ENCODE measurements around the gene GOLGB1. TPM values are rescaled to one million over a fixed set of nuclear protein-coding genes. Genes with fewer than 3 reads are reported as not detected.

Gene GOLGB1
- total RNA-seq, 1 donor from 2014 or later, result 63.1 TPM

DNA sequence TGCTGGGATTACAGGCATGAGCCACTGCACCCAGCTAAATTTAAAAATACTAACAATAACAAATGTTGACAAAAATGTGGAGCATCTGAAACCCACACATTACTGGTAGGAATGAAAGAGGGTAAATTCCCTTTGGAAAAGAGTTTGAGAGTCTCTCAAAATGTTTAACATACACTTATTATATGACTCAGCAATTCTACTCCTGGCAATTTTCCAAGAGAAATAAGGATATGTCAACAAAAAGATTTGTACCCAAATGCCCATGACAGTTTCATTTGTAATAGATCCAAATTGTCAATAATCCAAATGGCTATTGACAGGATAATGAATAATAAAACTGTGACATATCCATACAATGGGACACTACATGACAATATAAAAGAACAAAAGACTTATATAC is 97.9 kb downstream of the GOLGB1 start:
- Mint-ChIP-seq H3K9me3 (ENCODE audit: unreplicated experiment) (no peaks in the 10 kb centered on the region), H3K4me3 (ENCODE audit: unreplicated experiment) (no peak overlapping the region), H3K36me3 (ENCODE audit: low read depth, unreplicated experiment) (peaks cover 8% of the 10 kb centered on the region), H3K27me3 (ENCODE audit: unreplicated experiment) (no peaks in the 10 kb centered on the region), H3K27ac (ENCODE audit: unreplicated experiment) (no peak overlapping the region), H3K4me1 (ENCODE audit: unreplicated experiment) (peaks cover 4% of the 10 kb centered on the region)
- DNase-seq (ENCODE audit: low spot score), result no peak
- TF ChIP-seq, protein P1, sequence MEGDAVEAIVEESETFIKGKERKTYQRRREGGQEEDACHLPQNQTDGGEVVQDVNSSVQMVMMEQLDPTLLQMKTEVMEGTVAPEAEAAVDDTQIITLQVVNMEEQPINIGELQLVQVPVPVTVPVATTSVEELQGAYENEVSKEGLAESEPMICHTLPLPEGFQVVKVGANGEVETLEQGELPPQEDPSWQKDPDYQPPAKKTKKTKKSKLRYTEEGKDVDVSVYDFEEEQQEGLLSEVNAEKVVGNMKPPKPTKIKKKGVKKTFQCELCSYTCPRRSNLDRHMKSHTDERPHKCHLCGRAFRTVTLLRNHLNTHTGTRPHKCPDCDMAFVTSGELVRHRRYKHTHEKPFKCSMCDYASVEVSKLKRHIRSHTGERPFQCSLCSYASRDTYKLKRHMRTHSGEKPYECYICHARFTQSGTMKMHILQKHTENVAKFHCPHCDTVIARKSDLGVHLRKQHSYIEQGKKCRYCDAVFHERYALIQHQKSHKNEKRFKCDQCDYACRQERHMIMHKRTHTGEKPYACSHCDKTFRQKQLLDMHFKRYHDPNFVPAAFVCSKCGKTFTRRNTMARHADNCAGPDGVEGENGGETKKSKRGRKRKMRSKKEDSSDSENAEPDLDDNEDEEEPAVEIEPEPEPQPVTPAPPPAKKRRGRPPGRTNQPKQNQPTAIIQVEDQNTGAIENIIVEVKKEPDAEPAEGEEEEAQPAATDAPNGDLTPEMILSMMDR (IDR thresholded peaks at IDR 0.05; ENCODE audit: unreplicated experiment), result no peak

DNA sequence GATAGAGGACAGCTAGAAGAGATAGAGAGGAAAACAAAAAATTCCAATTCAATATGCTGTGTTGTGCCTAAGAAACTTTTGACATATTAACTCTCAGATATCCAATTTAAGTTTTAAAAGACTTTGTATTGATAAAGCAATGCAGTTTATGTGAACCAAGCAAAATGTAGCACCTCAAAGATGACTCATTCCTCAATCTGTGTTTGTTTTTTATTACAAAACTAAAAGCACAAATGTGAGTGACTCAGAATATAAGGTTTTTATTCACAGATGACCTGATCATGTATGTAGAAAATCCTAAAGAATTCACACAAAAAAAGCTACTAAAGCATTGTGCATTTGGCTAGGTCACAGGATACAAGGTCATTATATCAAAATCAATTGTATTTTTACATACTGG is 99.9 kb downstream of the GOLGB1 start:
- Mint-ChIP-seq H3K36me3 (ENCODE audit: low read depth, unreplicated experiment) (no peaks in the 10 kb centered on the region), H3K27me3 (ENCODE audit: unreplicated experiment) (peaks cover 2% of the 10 kb centered on the region), H3K4me1 (ENCODE audit: unreplicated experiment) (peaks cover 2% of the 10 kb centered on the region), H3K9me3 (ENCODE audit: unreplicated experiment) (no peaks in the 10 kb centered on the region), H3K4me3 (ENCODE audit: unreplicated experiment) (no peak overlapping the region), H3K27ac (ENCODE audit: unreplicated experiment) (no peak overlapping the region)
- DNase-seq (ENCODE audit: low spot score), result no peak
- TF ChIP-seq, protein P1 (IDR thresholded peaks at IDR 0.05; ENCODE audit: unreplicated experiment), result no peak

DNA sequence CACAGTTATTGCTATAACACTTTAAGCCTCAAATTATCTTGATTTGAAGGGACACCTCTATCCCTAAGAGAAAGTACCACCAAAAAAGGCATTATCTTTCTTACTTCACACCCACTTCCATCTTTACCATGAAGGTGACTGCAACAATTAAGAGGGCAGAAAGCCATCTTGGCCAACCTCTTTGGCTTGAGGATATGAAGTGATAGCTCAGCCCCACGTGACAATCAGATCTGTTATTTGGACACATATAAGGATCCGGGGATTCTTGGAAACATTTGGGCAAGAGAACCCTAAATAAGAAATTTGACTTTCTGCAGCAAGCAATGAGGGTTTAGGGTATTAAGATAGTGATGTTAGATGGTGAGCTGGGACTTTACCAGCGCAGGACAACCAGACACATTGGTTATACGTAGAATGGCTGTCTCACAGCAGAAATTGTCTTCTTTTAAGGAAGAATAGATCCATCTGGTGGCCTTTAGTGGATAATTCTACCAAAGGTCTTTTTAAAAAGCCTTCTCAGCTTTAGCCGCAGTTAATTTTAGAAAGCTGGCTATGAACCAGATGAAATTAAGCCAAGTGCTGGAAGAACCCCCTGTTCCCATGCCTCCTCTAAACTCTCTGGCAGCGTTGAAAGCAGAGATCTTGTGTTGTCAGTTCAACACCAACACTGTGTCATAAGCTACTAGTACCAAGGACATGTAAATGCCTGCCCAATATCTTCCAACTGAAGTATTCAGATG is 101.2 kb downstream of the GOLGB1 start:
- DNase-seq (ENCODE audit: low spot score), result no peak
- H3K36me3 Mint-ChIP-seq (ENCODE audit: low read depth, unreplicated experiment), result peaks cover 7% of the 10 kb centered on the region
- no peak overlapping the region for H3K27ac Mint-ChIP-seq (ENCODE audit: unreplicated experiment)
- H3K4me3 Mint-ChIP-seq (ENCODE audit: unreplicated experiment), result no peak overlapping the region
- peaks cover 2% of the 10 kb centered on the region for H3K27me3 Mint-ChIP-seq (ENCODE audit: unreplicated experiment)
- H3K4me1 Mint-ChIP-seq (ENCODE audit: unreplicated experiment), result no peaks in the 10 kb centered on the region
- no peaks in the 10 kb centered on the region for H3K9me3 Mint-ChIP-seq (ENCODE audit: unreplicated experiment)
- TF ChIP-seq, protein P1 (IDR thresholded peaks at IDR 0.05; ENCODE audit: unreplicated experiment), result no peak

DNA sequence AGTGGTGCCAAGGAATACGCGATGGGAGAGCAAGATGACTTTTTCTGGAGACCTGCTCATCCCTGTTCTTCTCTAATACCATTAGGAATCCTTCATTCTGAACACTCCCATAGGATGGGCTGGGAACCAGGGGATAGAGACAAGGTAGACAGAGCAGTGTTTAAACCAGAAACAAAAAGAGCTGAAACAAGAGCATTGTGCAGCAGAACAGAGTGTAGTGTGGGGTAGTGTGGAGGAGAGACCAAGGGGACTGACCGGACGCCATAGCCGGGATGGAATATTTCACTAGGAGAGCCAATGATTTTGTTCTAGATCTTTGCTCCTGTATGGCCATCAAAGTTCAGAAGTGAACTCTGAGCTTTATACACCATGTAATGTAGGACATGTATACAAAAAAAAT is 104.5 kb downstream of the GOLGB1 start:
- H3K4me3 Mint-ChIP-seq (ENCODE audit: unreplicated experiment), result no peak overlapping the region
- H3K9me3 Mint-ChIP-seq (ENCODE audit: unreplicated experiment), result no peaks in the 10 kb centered on the region
- no peak overlapping the region for H3K27ac Mint-ChIP-seq (ENCODE audit: unreplicated experiment)
- H3K27me3 Mint-ChIP-seq (ENCODE audit: unreplicated experiment), result peaks cover 2% of the 10 kb centered on the region
- H3K4me1 Mint-ChIP-seq (ENCODE audit: unreplicated experiment), result no peaks in the 10 kb centered on the region
- peaks cover 24% of the 10 kb centered on the region for H3K36me3 Mint-ChIP-seq (ENCODE audit: low read depth, unreplicated experiment)
- TF ChIP-seq, protein P1 (IDR thresholded peaks at IDR 0.05; ENCODE audit: unreplicated experiment), result no peak
- DNase-seq (ENCODE audit: low spot score), result no peak

DNA sequence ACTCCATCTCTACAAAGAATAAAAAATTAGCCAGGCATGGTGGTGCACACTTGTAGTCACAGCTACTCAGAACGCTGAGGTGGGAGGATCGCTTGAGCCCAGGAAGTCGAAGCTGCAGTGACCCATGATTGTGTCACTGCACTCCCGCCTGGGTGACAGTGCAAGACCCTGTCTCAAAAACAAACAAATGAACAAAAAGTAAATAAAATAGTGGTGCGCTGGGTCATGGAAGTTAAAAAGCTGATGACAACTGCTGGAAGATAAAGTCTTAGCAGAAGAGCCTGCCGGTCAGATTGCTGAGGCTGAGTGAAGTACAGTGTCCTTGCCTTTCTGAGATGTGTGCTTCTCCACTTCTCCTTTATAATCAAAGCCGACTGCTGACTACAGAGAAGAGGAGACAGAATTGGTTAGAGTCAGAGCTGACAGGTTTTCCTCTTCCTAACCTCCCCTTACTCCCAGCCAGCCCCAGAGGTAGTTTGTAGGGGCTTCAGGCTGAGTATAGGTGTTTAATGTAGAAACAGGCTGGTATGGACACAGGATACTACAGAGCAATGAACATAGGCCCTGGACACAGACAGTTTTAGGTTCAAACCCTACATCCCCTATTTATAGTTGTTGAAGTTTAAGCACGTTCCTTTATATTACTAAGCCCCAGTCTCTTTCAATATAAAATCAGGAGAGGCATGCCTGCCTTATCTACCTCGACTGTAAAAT is 106.8 kb downstream of the GOLGB1 start:
- H3K36me3 Mint-ChIP-seq (ENCODE audit: low read depth, unreplicated experiment), result peaks cover 25% of the 10 kb centered on the region
- no peak for DNase-seq (ENCODE audit: low spot score)
- H3K27me3 Mint-ChIP-seq (ENCODE audit: unreplicated experiment), result peaks cover 2% of the 10 kb centered on the region
- TF ChIP-seq, protein P1 (IDR thresholded peaks at IDR 0.05; ENCODE audit: unreplicated experiment), result no peak
- H3K27ac Mint-ChIP-seq (ENCODE audit: unreplicated experiment), result no peak overlapping the region
- no peaks in the 10 kb centered on the region for H3K4me1 Mint-ChIP-seq (ENCODE audit: unreplicated experiment)
- no peaks in the 10 kb centered on the region for H3K9me3 Mint-ChIP-seq (ENCODE audit: unreplicated experiment)
- H3K4me3 Mint-ChIP-seq (ENCODE audit: unreplicated experiment), result no peak overlapping the region

Data from endothelial cell (in vitro differentiated cells).